SH-SY5Y (cell line): ENCODE data around the gene MTG1.

Source experiments
- GATA2 ChIP-seq: IDR thresholded peaks from 2 replicates; pipeline ENCODE4 v1.6.1; 2011; ENCODE audit warnings: mild to moderate bottlenecking, low read depth, low read length
- GATA3 ChIP-seq: IDR thresholded peaks from 2 replicates; pipeline ENCODE4 v1.6.1; 2011; ENCODE audit warnings: low read depth, mild to moderate bottlenecking, low read length, moderate library complexity

- TF ChIP-seq GATA3 (no peak), GATA2 (no peak)
These were observed 11.3 kb downstream of the MTG1 start for GRCh38 chr10:133405272-133405671.
